Astrocyte of the spinal cord (primary cell): ENCODE data around the gene THSD7A.

ENCODE experiments used
- DNase-seq: peaks from one replicate; pipeline ENCODE4 v3.0.0; 2011; ENCODE audit warnings: low read depth, low spot score
- H3K4me3 ChIP-seq: 2 replicates; pipeline ENCODE4 v1.5.1; 2011; ENCODE audit warnings: low read depth, mild to moderate bottlenecking, low read length, moderate library complexity
- CTCF ChIP-seq: IDR thresholded peaks from 2 replicates; pipeline ENCODE4 v1.5.1; 2012; ENCODE audit warnings: low read depth, mild to moderate bottlenecking, low read length, inconsistent platforms
- in situ Hi-C: cut with HindIII; loops from 2 replicates; pipeline ENCODE4 v1.10.0; 2017; ENCODE audit warnings: low sequenced_read_pairs

Gene THSD7A

GRCh38 chr7:11343818-11344413 lies 488.1 kb downstream of the THSD7A start:
- peak; percentile 55 for TF ChIP-seq CTCF
- H3K4me3 ChIP-seq: no peak overlapping the region
- in situ Hi-C loops: no loop called here
- DNase-seq: peak; percentile 55

DNA sequence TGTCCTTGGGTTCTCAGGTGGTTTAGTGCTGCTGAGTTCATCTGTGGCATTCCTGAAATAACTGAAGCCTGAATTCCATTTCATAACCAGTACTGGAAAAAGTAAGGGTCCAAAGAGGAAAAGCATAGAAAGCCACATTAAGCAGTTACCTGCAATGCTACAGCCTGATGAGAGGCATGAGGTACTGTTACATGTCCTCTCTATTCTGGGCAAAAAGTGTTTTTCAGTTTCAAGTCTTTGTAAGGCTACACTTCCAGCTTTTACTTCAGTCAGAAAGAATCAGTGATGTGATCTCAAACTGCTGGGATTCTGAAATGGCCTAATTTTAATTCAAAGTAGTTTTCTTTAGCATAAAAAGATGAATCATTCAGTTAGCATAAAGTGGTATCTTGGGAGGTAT lies 488.9 kb downstream of the THSD7A start:
- in situ Hi-C loops: no loop called here
- no peak for TF ChIP-seq CTCF
- H3K4me3 ChIP-seq: no peak overlapping the region
- DNase-seq: no peak

DNA sequence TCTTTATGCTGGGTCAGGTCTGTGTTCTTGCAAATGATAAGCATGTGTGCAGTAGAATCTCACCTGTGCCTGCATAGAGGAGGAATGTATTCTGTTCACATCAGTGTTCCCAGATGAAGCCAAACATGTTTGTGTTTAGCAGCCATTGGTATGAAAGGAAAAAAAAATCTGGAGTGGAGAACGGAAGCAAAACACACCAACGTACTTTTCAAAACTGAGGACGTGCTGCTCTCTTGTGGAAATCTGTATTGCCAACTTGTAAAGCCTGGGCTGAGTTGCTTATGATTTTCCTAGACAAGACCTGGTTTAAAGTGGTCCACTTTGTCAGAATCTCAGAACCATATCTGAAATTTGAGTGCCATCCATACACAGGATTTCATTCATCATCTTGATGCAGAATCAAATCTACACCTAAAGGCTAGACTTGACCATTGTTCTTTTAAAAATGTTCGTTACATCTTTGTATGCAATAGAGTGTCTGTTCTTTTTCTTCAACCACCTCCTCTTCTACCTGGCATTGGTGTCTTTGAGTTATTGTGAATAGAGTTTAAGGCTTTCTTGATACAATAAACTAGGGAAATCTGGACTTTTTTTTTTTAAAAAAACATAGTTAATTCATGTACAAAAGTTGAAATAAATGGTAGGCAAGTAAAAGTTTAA lies 490.6 kb downstream of the THSD7A start:
- in situ Hi-C loops: no loop called here
- H3K4me3 ChIP-seq: no peak overlapping the region
- peak; percentile 42 for DNase-seq
- TF ChIP-seq CTCF: peak; percentile 28

- in situ Hi-C loops: no loop called here
- no peak for TF ChIP-seq CTCF
- DNase-seq: no peak
- no peak overlapping the region for H3K4me3 ChIP-seq
Measured at GRCh38 chr7:11336432-11336831, 495.6 kb downstream of the THSD7A start.

GRCh38 chr7:11335947-11336346 lies 496.1 kb downstream of the THSD7A start:
- DNase-seq: no peak
- H3K4me3 ChIP-seq: no peak overlapping the region
- no peak for TF ChIP-seq CTCF
- in situ Hi-C loops: no loop called here

GRCh38 chr7:11332865-11333228 lies 499.2 kb downstream of the THSD7A start:
- H3K4me3 ChIP-seq: no peak overlapping the region
- no peak for DNase-seq
- in situ Hi-C loops: no loop called here
- TF ChIP-seq CTCF: no peak
